Upper lobe of right lung (tissue), 1 donor: ENCODE results near the gene SLCO2B1. TPM values are rescaled to one million over a fixed set of nuclear protein-coding genes. Genes with fewer than 3 reads are reported as not detected.

Experiments
- ATAC-seq: fragments of 200-7000 bp; cut with Tn5 transposase; one replicate; pipeline ENCODE4 v1.9.1; 2020; ENCODE audit warnings: mild to moderate bottlenecking, moderate library complexity
- DNase-seq: peaks from one replicate; pipeline ENCODE4 v3.0.0-alpha.2; 2020
- H3K27ac ChIP-seq: fragments of 200-600 bp; one replicate; pipeline ENCODE4 v1.8.0; 2022
- H3K27me3 ChIP-seq: fragments of 200-600 bp; one replicate; pipeline ENCODE4 v1.8.0; 2022; ENCODE audit warnings: mild to moderate bottlenecking
- H3K36me3 ChIP-seq: fragments of 200-600 bp; one replicate; pipeline ENCODE4 v1.8.0; 2022
- H3K4me1 ChIP-seq: fragments of 200-600 bp; one replicate; pipeline ENCODE4 v1.8.0; 2022
- H3K4me3 ChIP-seq: fragments of 200-600 bp; one replicate; pipeline ENCODE4 v1.8.0; 2022; ENCODE audit warnings: mild to moderate bottlenecking
- H3K9me3 ChIP-seq: fragments of 200-600 bp; one replicate; pipeline ENCODE4 v1.8.0; 2022
- CTCF ChIP-seq: fragments of 200-600 bp; IDR thresholded peaks from one replicate; pipeline ENCODE4 v1.8.0; 2022; ENCODE audit warnings: antibody characterized with exemption
- intact Hi-C: fragments of 100-400 bp; cut with DNase I; formaldehyde crosslinking; loops from one replicate; pipeline ENCODE4 v1.11.0; 2022
- total RNA-seq: library from RNA; stranded (reverse); fragmentation: NEBNext Ultra II Directional; extraction: Animal tissue kit (Norgen Biotek cat#: 25700); gene quantifications from one replicate; pipeline ENCODE4 v1.2.1, GENCODE V29; 2021
- donor health status: DM: no; HTN: yes; CAD: no; lungs with severe emphysema.

SLCO2B1 gene
- total RNA-seq, 1 donor from 2014 or later = 204 TPM

GRCh38 chr11:75197512-75198277 lies 46.8 kb downstream of the SLCO2B1 start:
- ATAC-seq (no peak), DNase-seq (peak; percentile 39)
- intact Hi-C loops = no loop called here
- peaks cover 22% of the 10 kb centered on the region for H3K4me1 ChIP-seq
- H3K9me3 ChIP-seq = no peaks in the 10 kb centered on the region
- TF ChIP-seq CTCF = no peak
- H3K27me3 ChIP-seq = no peaks in the 10 kb centered on the region
- no peak overlapping the region for H3K4me3 ChIP-seq
- H3K36me3 ChIP-seq = no peaks in the 10 kb centered on the region
- H3K27ac ChIP-seq = no peak overlapping the region

GRCh38 chr11:75198278-75198973 lies 47.5 kb downstream of the SLCO2B1 start:
- no peak for TF ChIP-seq CTCF
- intact Hi-C loops = no loop called here
- DNase-seq (peak; percentile 40), ATAC-seq (no peak)
- Histone ChIP-seq H3K4me3 (no peak overlapping the region), H3K4me1 (peaks cover 22% of the 10 kb centered on the region), H3K27ac (no peak overlapping the region), H3K36me3 (no peaks in the 10 kb centered on the region), H3K27me3 (no peaks in the 10 kb centered on the region), H3K9me3 (no peaks in the 10 kb centered on the region)

DNA sequence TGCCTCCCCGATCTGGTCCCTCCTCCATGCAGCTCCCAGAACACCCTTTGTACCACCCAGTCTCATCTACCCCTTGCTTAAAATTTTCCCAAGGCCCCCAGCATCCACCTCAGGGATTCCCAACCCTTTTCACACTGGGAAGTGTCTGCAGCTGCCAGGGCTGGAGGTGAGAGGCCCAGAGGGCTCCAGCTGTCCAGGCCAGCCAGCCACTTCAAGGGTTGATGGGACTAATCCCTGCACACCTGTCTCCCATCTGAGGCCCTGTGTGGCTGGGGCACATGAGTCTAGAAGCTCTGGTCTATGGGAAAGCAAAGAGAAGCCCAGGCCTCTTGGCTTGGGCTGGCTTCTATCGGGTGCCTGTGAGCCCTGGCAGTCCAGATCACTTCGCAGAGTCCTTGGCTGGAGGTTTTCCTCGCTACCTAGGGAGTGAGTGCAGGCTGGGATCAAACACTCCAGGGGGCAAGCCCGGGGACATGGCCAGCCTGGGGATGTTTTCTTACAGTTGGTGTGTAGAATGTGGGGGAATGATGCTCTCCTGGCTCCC lies 48.6 kb downstream of the SLCO2B1 start:
- no peak for TF ChIP-seq CTCF
- intact Hi-C loops = no loop called here

DNA sequence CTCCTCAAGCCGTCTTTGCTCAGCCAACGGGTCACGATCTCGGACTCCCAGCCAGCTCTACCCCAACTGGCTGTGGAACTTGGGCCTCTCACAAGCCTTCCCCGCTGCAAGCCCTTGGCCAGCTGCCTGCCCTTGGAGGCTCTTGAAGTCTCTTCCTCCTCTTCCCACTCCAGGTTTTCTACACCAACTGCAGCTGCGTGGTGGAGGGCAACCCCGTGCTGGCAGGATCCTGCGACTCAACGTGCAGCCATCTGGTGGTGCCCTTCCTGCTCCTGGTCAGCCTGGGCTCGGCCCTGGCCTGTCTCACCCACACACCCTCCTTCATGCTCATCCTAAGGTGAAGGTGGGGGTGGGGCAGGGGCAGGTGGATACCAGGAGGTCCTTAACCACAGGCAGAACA lies 49.1 kb downstream of the SLCO2B1 start:
- DNase-seq (peak; percentile 58), ATAC-seq (no peak)
- intact Hi-C loops = loop anchor here (5.0 kb wide), 1 partner anchor 58 kb away; no protein-coding TSS in a partner anchor
- Histone ChIP-seq H3K4me1 (peaks cover 11% of the 10 kb centered on the region), H3K27me3 (no peaks in the 10 kb centered on the region), H3K27ac (no peak overlapping the region), H3K9me3 (no peaks in the 10 kb centered on the region), H3K4me3 (no peak overlapping the region), H3K36me3 (no peaks in the 10 kb centered on the region)
- TF ChIP-seq CTCF = no peak

More for the DNA sequence above, 48.6 kb downstream of the SLCO2B1 start:
- peaks cover 17% of the 10 kb centered on the region for H3K4me1 ChIP-seq
- no peaks in the 10 kb centered on the region for H3K9me3 ChIP-seq
- DNase-seq (peak; percentile 38), ATAC-seq (no peak)
- no peaks in the 10 kb centered on the region for H3K36me3 ChIP-seq
- H3K27ac ChIP-seq = no peak overlapping the region
- no peak overlapping the region for H3K4me3 ChIP-seq
- H3K27me3 ChIP-seq = no peaks in the 10 kb centered on the region

DNA sequence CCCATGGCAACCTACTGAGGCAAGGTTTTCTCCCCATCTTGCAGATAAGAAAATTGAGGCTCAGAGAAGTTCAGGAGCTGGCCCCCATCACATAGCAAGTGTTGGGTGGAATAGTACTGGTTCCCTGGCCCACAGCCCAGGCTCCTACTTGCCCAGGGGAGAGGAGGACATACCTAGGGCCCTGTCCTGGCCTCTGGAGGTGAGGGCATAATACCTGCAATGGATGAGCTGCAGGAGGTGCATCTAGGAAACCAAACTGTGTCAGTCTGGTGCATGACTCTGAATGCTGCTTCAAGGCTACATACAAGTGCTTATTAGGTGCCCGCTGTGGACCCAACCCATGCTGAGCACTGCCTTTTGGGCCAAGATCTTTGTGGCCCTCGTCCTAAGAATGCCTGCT lies 49.6 kb downstream of the SLCO2B1 start:
- Histone ChIP-seq H3K27ac (no peak overlapping the region), H3K9me3 (no peaks in the 10 kb centered on the region), H3K27me3 (no peaks in the 10 kb centered on the region), H3K4me3 (no peak overlapping the region), H3K4me1 (peaks cover 7% of the 10 kb centered on the region), H3K36me3 (no peaks in the 10 kb centered on the region)
- TF ChIP-seq CTCF = no peak
- intact Hi-C loops = loop anchor here (5.0 kb wide), 1 partner anchor 58 kb away; no protein-coding TSS in a partner anchor
- ATAC-seq = no peak
- DNase-seq = peak; percentile 12
